Jurkat, Clone E6-1 (cell line): ENCODE measurements around the gene GJB6.

Experiments used
- DNase-seq: peaks from one replicate; pipeline ENCODE4 v3.0.0-alpha.2; 2011; ENCODE audit warnings: low read depth, low spot score
- H3K4me3 ChIP-seq: 2 replicates; pipeline ENCODE4 v1.5.1; 2011; ENCODE audit warnings: mild to moderate bottlenecking, low read length, control low read depth, moderate library complexity

The GJB6 gene

GRCh38 chr13:20191311-20192157 lies 40.6 kb downstream of the GJB6 start:
- DNase-seq = no peak

GRCh38 chr13:20190481-20191310 lies 41.4 kb downstream of the GJB6 start:
- H3K4me3 ChIP-seq = no peak overlapping the region
- no peak for DNase-seq

More at GRCh38 chr13:20191311-20192157, 40.6 kb downstream of the GJB6 start:
- no peak overlapping the region for H3K4me3 ChIP-seq

DNA sequence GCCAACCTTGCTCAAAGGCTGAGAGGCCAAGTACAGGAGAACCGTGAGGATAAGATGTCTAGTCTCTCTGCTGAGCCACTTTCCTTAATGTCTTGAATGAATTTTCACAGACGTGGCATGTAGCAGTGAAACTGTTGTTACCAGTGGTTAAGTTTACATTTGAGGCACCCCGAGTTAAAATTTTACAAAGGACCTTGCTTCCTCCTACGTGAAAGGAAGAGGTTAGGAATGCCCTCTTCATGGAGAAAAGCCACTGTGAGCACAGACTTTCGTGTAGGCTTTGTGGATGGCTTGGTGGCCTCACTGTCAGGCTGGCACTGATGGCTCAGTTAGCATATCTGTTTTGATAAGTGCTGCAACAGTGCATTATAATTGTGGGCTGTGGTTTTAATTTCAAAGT lies 42.0 kb downstream of the GJB6 start:
- H3K4me3 ChIP-seq = no peak overlapping the region
- DNase-seq = no peak

DNA sequence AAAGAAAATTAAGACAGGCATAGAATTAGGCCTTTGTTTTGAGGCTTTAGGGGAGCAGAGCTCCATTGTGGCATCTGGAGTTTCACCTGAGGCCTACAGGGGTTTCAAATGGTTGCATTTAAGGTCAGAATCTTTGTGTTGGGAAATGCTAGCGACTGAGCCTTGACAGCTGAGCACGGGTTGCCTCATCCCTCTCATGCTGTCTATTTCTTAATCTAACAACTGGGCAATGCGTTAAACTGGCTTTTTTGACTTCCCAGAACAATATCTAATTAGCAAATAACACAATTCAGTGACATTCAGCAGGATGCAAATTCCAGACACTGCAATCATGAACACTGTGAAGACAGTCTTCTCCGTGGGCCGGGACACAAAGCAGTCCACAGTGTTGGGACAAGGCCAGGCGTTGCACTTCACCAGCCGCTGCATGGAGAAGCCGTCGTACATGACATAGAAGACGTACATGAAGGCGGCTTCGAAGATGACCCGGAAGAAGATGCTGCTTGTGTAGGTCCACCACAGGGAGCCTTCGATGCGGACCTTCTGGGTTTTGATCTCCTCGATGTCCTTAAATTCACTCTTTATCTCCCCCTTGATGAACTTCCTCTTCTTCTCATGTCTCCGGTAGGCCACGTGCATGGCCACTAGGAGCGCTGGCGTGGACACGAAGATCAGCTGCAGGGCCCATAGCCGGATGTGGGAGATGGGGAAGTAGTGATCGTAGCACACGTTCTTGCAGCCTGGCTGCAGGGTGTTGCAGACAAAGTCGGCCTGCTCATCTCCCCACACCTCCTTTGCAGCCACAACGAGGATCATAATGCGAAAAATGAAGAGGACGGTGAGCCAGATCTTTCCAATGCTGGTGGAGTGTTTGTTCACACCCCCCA lies 43.2 kb downstream of the GJB6 start:
- no peak overlapping the region for H3K4me3 ChIP-seq
- DNase-seq = no peak

DNA sequence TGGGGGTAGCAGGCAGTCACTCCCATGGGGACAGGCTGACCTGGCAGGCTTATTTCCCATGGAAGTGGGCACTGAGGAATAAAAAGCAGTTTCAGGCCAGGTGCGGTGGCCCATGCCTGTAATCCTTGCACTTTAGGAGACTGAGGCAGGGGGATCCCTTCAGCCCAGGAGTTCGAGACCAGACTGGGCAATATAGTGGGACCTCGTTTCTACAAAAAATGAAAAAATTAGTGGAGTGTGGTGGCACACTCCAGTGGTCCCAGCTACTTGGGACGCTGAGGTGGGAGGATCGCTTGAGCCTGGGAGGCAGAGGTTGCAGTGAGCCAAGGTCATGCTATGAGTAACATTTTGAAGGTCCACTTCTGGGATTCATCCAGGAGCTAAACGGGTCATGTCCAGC lies 45.3 kb downstream of the GJB6 start:
- no peak for DNase-seq
- H3K4me3 ChIP-seq = no peak overlapping the region

DNA sequence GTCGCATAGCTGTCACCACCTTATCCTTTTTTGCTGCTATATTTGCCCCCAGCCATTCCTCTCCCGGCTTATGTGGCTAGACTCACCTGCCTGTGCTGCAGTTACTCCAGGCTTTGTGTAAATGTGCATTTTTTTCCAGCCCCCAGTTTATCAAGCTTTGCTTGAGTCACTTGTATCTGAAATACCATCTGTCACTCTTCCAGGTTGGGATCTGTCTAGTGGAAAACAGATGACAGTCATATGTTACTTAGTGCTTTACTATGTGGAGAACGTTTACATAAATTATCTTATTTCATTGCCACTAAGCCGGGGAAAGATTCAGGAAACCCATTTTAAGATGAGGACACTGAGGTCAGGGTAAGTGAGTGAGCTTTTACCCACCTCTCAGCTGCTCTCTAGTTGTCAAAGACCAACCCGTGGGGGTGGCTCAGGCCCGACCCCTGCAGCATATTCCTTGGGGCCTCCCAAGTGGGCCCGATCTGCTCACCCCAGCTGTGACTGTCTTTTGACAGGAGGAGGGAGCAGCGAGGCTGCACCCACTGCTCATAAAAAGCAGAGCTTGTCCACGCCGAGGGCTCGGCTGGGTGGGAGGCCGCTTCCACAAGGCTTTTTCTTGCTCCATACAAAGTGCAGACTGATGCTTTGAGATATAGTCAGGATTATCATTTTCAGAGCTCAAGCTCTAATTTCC lies 46.6 kb downstream of the GJB6 start:
- H3K4me3 ChIP-seq = no peak overlapping the region
- no peak for DNase-seq

DNA sequence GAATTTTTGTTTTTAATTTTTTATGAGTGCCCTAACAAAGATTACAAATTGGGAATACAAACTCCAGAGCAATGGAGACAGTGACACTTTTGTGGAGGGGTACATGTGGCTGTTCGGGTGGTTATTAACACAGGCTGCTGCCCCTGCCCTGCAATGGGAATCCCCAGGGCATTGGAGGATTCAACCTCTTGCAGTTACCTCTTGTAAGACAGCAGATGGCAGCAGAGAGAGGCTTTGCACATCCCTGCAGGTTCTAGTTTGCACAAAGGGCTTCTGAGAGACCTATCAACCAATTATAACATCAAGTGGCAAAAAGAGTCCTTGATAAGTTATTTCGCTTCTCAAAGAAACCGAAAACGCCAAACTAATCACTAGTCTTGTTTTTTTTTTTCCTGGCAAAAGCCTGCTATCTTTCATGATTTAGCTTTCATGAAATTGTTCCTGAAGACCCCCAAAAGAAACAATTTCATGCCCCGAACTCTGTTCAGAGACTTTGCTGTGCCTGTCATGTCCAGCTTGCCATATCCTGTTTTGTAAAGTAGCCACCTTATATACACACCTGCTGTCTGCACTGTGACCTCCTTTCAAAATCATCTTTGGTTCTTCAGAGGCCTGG lies 49.8 kb downstream of the GJB6 start:
- DNase-seq = peak; percentile 76
- no peak overlapping the region for H3K4me3 ChIP-seq

DNA sequence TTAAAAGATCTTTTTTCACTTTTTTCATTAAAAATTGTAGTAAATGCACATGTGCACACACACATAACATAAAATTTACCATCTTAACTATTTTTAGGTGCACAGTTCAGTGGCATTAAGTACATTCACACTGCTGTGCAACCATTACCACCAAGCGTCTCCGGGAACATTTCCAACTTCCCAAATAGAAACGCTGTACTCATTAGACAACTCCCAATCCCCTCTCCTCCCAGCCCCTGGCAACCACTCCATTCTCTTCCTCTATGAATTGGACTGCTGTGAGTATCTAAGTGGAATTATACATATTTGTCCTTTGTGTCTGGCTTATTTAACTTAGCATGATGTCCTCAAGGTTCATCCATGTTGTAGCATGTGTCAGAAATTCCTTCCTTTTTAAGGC lies 50.9 kb downstream of the GJB6 start:
- H3K4me3 ChIP-seq = no peak overlapping the region
- DNase-seq = no peak

GRCh38 chr13:20178156-20178555 lies 54.0 kb downstream of the GJB6 start:
- DNase-seq = no peak
- no peak overlapping the region for H3K4me3 ChIP-seq

GRCh38 chr13:20177049-20177831 lies 54.9 kb downstream of the GJB6 start:
- DNase-seq = no peak
- H3K4me3 ChIP-seq = no peak overlapping the region

GRCh38 chr13:20175907-20176652 lies 56.0 kb downstream of the GJB6 start:
- no peak for DNase-seq
- H3K4me3 ChIP-seq = no peak overlapping the region

- H3K4me3 ChIP-seq = no peak overlapping the region
- no peak for DNase-seq
These were observed 56.7 kb downstream of the GJB6 start for GRCh38 chr13:20175406-20175794.

- no peak for DNase-seq
- no peak overlapping the region for H3K4me3 ChIP-seq
These were observed 57.3 kb downstream of the GJB6 start for GRCh38 chr13:20174656-20175405.

- no peak for DNase-seq
- H3K4me3 ChIP-seq = no peak overlapping the region
These were observed 58.9 kb downstream of the GJB6 start for GRCh38 chr13:20173116-20173746.
